Measurements from ENCODE around the gene GCSAML.
A peak's percentile ranks its signal among the peaks of the same experiment; 100 is the strongest.

- TF ChIP-seq USF2 (IDR thresholded peaks at IDR 0.05; ENCODE audit: low read depth, low read length) (no peak), USF2 (CRISPR knock-in tag; IDR thresholded peaks at IDR 0.05; ENCODE audit: borderline replicate concordance) (no peak), ZBTB10 (CRISPR knock-in tag; IDR thresholded peaks at IDR 0.05; ENCODE audit: borderline replicate concordance) (no peak), POLR2A (IDR thresholded peaks at IDR 0.05; ENCODE audit: insufficient read depth in 1 of 2, low read depth in 2 of 2, low read length in 2 of 2) (no peak), ZNF274 (CRISPR knock-in tag; IDR thresholded peaks at IDR 0.05) (no peak), ZNF563 (CRISPR knock-in tag; IDR thresholded peaks at IDR 0.05) (no peak), CTCF (CRISPR knock-in tag; IDR thresholded peaks at IDR 0.05) (peak; percentile 55), ZNF790 (CRISPR knock-in tag; IDR thresholded peaks at IDR 0.05; ENCODE audit: borderline replicate concordance) (no peak), SMC3 (IDR thresholded peaks at IDR 0.05; ENCODE audit: low read length) (peak; percentile 45), ZNF121 (CRISPR knock-in tag; IDR thresholded peaks at IDR 0.05) (no peak)
Measured at GRCh38 chr1:247576514-247576913, 27.6 kb downstream of the GCSAML start.

Measured in HepG2 (cell line).